Measurements from ENCODE around the gene USP3. TPM values are rescaled to one million over a fixed set of nuclear protein-coding genes. Genes with fewer than 3 reads are reported as not detected.

The USP3 gene
- total RNA-seq, 1 experiment from 2014 or later: 36.6 TPM

- no peak for TF ChIP-seq MXD4 (CRISPR knock-in tag; IDR thresholded peaks at IDR 0.05; ENCODE audit: borderline replicate concordance)
- no peak for TF ChIP-seq TCF7 (CRISPR knock-in tag; IDR thresholded peaks at IDR 0.05; ENCODE audit: low read depth)
- TF ChIP-seq FOXP1 (CRISPR knock-in tag; IDR thresholded peaks at IDR 0.05; ENCODE audit: borderline replicate concordance): no peak
- no peak for TF ChIP-seq ELF4 (CRISPR knock-in tag; IDR thresholded peaks at IDR 0.05; ENCODE audit: low read depth)
These were observed 15.9 kb upstream of the USP3 start (continued) for GRCh38 chr15:63488398-63488960.

- peak; percentile 38; the same call in 1 of the 2 replicates for TF ChIP-seq ZNF121 (CRISPR knock-in tag; IDR thresholded peaks at IDR 0.05)
- no peak for TF ChIP-seq ATF1 (CRISPR knock-in tag; IDR thresholded peaks at IDR 0.05)
- no peak for TF ChIP-seq OVOL2 (CRISPR knock-in tag; IDR thresholded peaks at IDR 0.05; ENCODE audit: borderline replicate concordance)
- TF ChIP-seq TEAD1 (CRISPR knock-in tag; IDR thresholded peaks at IDR 0.05): no peak
- TF ChIP-seq USF2 (CRISPR knock-in tag; IDR thresholded peaks at IDR 0.05): no peak
- no peak for TF ChIP-seq SOX15 (CRISPR knock-in tag; IDR thresholded peaks at IDR 0.05)
- Mint-ChIP-seq H3K4me3 (no peak overlapping the region), H3K9me3 (no peaks in the 10 kb centered on the region), H3K4me1 (peaks cover 41% of the 10 kb centered on the region), H3K36me3 (no peaks in the 10 kb centered on the region), H3K27me3 (ENCODE audit: low read depth) (peaks cover 35% of the 10 kb centered on the region), H3K27ac (no peak overlapping the region)
- ChIA-PET CTCF (interaction anchor here (4.9 kb wide), 1 partner anchor 14 kb away, joined by 54 read pairs; the partner anchor contains the start of gene USP3), POLR2A (no interaction called here)
- ATAC-seq: no peak
- no peak for DNase-seq (ENCODE audit: low spot score)
These were observed 15.0 kb upstream of the USP3 start for GRCh38 chr15:63489352-63489751.

GRCh38 chr15:63490345-63491034, 13.9 kb upstream of the USP3 start:
- TF ChIP-seq ZNF423 (CRISPR knock-in tag; IDR thresholded peaks at IDR 0.05) (peak; percentile 90), ZNF121 (CRISPR knock-in tag; IDR thresholded peaks at IDR 0.05) (peak; percentile 71; the same call in 1 of the 2 replicates), IRF1 (CRISPR knock-in tag; IDR thresholded peaks at IDR 0.05) (no peak)
- peak; percentile 19; the same call in 1 of the 2 replicates for ATAC-seq
- H3K27ac Mint-ChIP-seq: no peak overlapping the region
- H3K27me3 Mint-ChIP-seq (ENCODE audit: low read depth): peaks cover 35% of the 10 kb centered on the region
- no peak overlapping the region for H3K4me3 Mint-ChIP-seq
- DNase-seq (ENCODE audit: low spot score): no peak
- ChIA-PET POLR2A (no interaction called here), CTCF (interaction anchor here (1.1 to 4.9 kb wide), 2 partner anchors 13 to 16 kb away, joined by 3 to 54 read pairs; partner anchors contain the start of gene USP3)
- H3K9me3 Mint-ChIP-seq: no peaks in the 10 kb centered on the region
- peaks cover 40% of the 10 kb centered on the region for H3K4me1 Mint-ChIP-seq
- H3K36me3 Mint-ChIP-seq: no peaks in the 10 kb centered on the region

GRCh38 chr15:63491116-63491827, 13.1 kb upstream of the USP3 start:
- ATAC-seq (no peak), DNase-seq (ENCODE audit: low spot score) (no peak)
- H3K27me3 Mint-ChIP-seq (ENCODE audit: low read depth): peaks cover 38% of the 10 kb centered on the region
- H3K9me3 Mint-ChIP-seq: no peaks in the 10 kb centered on the region
- POLR2A ChIA-PET: no interaction called here
- peaks cover 48% of the 10 kb centered on the region for H3K4me1 Mint-ChIP-seq
- no peak overlapping the region for H3K27ac Mint-ChIP-seq
- H3K4me3 Mint-ChIP-seq: no peak overlapping the region
- CTCF ChIA-PET: interaction anchor here (1.1 to 4.9 kb wide), 2 partner anchors 12 to 16 kb away, joined by 3 to 54 read pairs; partner anchors contain the start of gene USP3
- no peaks in the 10 kb centered on the region for H3K36me3 Mint-ChIP-seq
- TF ChIP-seq ZNF138 (CRISPR knock-in tag; conservative IDR thresholded peaks at IDR 0.05): no peak
- TF ChIP-seq ATF2 (CRISPR knock-in tag; IDR thresholded peaks at IDR 0.05; ENCODE audit: borderline replicate concordance, low read depth): no peak
- no peak for TF ChIP-seq ZBTB43 (CRISPR knock-in tag; IDR thresholded peaks at IDR 0.05)
- no peak for TF ChIP-seq MLX (CRISPR knock-in tag; IDR thresholded peaks at IDR 0.05)
